Keratinocyte (primary cell): ENCODE measurements around the gene NUDT12. TPM values are rescaled to one million over a fixed set of nuclear protein-coding genes. Genes with fewer than 3 reads are reported as not detected.
A peak's percentile ranks its signal among the peaks of the same experiment; 100 is the strongest.

Source experiments
- DNase-seq: peaks from one replicate; pipeline ENCODE4 v3.0.0-alpha.2; 2011; ENCODE audit warnings: low read depth, missing footprints, low spot score
- FAIRE-seq: peaks from 2 replicates; lab custom pipeline; 2011; peaks lifted over from hg19 to GRCh38; lab: Jason Lieb, UNC
- H2AFZ ChIP-seq: 2 replicates; pipeline ENCODE4 v1.6.0; 2012; ENCODE audit warnings: low read length, control low read depth, inconsistent platforms; ENCODE audit not compliant: control insufficient read depth
- H3K27ac ChIP-seq: 2 replicates; pipeline ENCODE4 v1.5.1; 2011; ENCODE audit warnings: low read length; ENCODE audit not compliant: control insufficient read depth, insufficient read depth
- H3K27me3 ChIP-seq: 3 replicates; pipeline ENCODE4 v1.6.0; 2011; ENCODE audit warnings: low read length; ENCODE audit not compliant: control insufficient read depth, insufficient read depth; ENCODE audit errors: extremely low read depth
- H3K36me3 ChIP-seq, 2 experiments: 2 replicates in 1 of 2; 3 replicates in 1 of 2; pipeline ENCODE4 v1.5.1; 2011; ENCODE audit warnings: low read length in 2 of 2, mild to moderate bottlenecking in 1 of 2; ENCODE audit not compliant: control insufficient read depth in 2 of 2, insufficient read depth in 2 of 2; ENCODE audit errors: extremely low read depth in 1 of 2
- H3K4me1 ChIP-seq: 3 replicates; pipeline ENCODE4 v1.5.1; 2011; ENCODE audit warnings: low read length; ENCODE audit not compliant: control insufficient read depth, insufficient read depth; ENCODE audit errors: extremely low read depth
- H3K4me2 ChIP-seq: 3 replicates; pipeline ENCODE4 v1.6.0; 2011; ENCODE audit warnings: low read depth, low read length; ENCODE audit not compliant: control insufficient read depth, insufficient read depth; ENCODE audit errors: extremely low read depth
- H3K4me3 ChIP-seq, 3 experiments: fragments of 200-600 bp in 1 of 3; sonication (generic) in 1 of 3; 2 replicates in 2 of 3; 3 replicates in 1 of 3; pipeline ENCODE4 v1.5.1; 2011 to 2016; ENCODE audit warnings: low read length in 3 of 3, mild to moderate bottlenecking in 3 of 3, control low read depth in 2 of 3, inconsistent platforms in 1 of 3, low read depth in 1 of 3, mixed read lengths in 1 of 3, mixed run types in 1 of 3, moderate library complexity in 1 of 3; ENCODE audit not compliant: control insufficient read depth in 2 of 3, insufficient read depth in 2 of 3; ENCODE audit errors: extremely low read depth in 1 of 3
- H3K79me2 ChIP-seq: 2 replicates; pipeline ENCODE4 v1.6.0; 2012; ENCODE audit warnings: low read length; ENCODE audit not compliant: control insufficient read depth, insufficient read depth
- H3K9ac ChIP-seq: 3 replicates; pipeline ENCODE4 v1.6.0; 2011; ENCODE audit warnings: low read length; ENCODE audit not compliant: control insufficient read depth, insufficient read depth; ENCODE audit errors: extremely low read depth
- H3K9me1 ChIP-seq: 3 replicates; pipeline ENCODE4 v1.6.0; 2011; ENCODE audit warnings: low read length; ENCODE audit not compliant: control insufficient read depth, insufficient read depth; ENCODE audit errors: extremely low read depth
- H3K9me3 ChIP-seq: 2 replicates; pipeline ENCODE4 v1.5.1; 2012; ENCODE audit warnings: low read depth, low read length; ENCODE audit not compliant: control insufficient read depth
- H4K20me1 ChIP-seq: 3 replicates; pipeline ENCODE4 v1.6.0; 2011; ENCODE audit warnings: low read length; ENCODE audit not compliant: control insufficient read depth, insufficient read depth; ENCODE audit errors: extremely low read depth
- CTCF ChIP-seq, 3 experiments: IDR thresholded peaks in 1 of 3; conservative IDR thresholded peaks in 1 of 3; optimal IDR thresholded peaks in 1 of 3; 2 replicates in 2 of 3; 3 replicates in 1 of 3; pipeline versions ENCODE3 to v1.5.1; 2011; ENCODE audit warnings: low read length in 3 of 3, mild to moderate bottlenecking in 3 of 3, moderate library complexity in 2 of 3, control low read depth in 1 of 3, inconsistent platforms in 1 of 3; ENCODE audit not compliant: insufficient read depth in 2 of 3; ENCODE audit errors: extremely low read depth in 1 of 3
- EZH2 ChIP-seq: IDR thresholded peaks from one replicate; pipeline ENCODE4 v1.6.1; 2012; ENCODE audit warnings: inconsistent platforms, mild to moderate bottlenecking, low read length, moderate library complexity
- dilution Hi-C: fragments of 300-500 bp; cut with MboI; formaldehyde crosslinking; loops from one replicate; pipeline ENCODE4 v1.7.0; 2020; ENCODE audit warnings: low sequenced_read_pairs; ENCODE audit not compliant: extremely low pct_ligation_motif_present
- polyA plus RNA-seq, 5 experiments: library from polyadenylated mRNA; depleted of rRNA in 3 of 5; stranded (reverse) in 3 of 5; stranded (forward) in 1 of 5; unstranded in 1 of 5; fragments of >200 nt; gene quantifications; 1 replicate in 1 of 5; 2 replicates in 3 of 5; 3 replicates in 1 of 5; pipeline versions ENCODE4 v1.2.1 to v1.2.3, GENCODE V29; 2011 to 2012; ENCODE audit warnings: missing spikeins in 2 of 5, low read depth in 1 of 5, low replicate concordance in 1 of 5

The NUDT12 gene
- polyA plus RNA-seq, 1 donor (not counting 4 experiments of a cell fraction or from before 2014, with no cell fraction given), result 17.6 TPM

DNA sequence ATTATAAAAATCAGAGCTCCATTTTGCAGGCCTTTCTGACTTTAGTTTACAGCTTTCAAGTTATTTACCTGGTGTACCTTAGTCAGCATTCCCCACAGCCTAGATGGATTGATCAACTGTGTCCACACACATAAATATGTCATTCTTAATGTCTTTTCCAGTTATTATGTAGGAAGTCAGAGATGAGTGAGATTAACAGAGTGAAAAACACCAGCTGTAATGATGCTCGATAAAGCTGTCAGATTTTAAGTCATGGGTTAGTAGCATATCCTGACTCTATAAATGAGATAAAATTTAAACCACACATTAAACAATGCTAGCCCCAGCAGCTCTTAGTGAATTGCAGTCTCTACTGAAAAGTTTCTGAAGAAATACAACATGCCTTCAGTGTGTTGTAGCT is 48.9 kb downstream of the NUDT12 start:
- TF ChIP-seq CTCF (optimal IDR thresholded peaks at IDR 0.05 in 1 of 3, IDR thresholded peaks at IDR 0.05 in 1 of 3, conservative IDR thresholded peaks at IDR 0.05 in 1 of 3; ENCODE audit: extremely low read depth in 1 of 3, insufficient read depth in 2 of 3, low read length in 3 of 3) (no peak), EZH2 (no peak)
- FAIRE-seq, result no peak
- Histone ChIP-seq H3K9ac (no peak overlapping the region), H3K79me2 (no peaks in the 10 kb centered on the region), H3K4me3 (no peak overlapping the region), H3K4me1 (no peaks in the 10 kb centered on the region), H3K9me1 (no peaks in the 10 kb centered on the region), H3K9me3 (no peaks in the 10 kb centered on the region), H4K20me1 (no peaks in the 10 kb centered on the region), H3K36me3 (no peaks in the 10 kb centered on the region), H3K4me2 (no peak overlapping the region), H2AFZ (no peak overlapping the region), H3K27me3 (no peaks in the 10 kb centered on the region), H3K27ac (no peak overlapping the region)
- no peak for DNase-seq
- dilution Hi-C loops, result no loop called here

GRCh38 chr5:103512500-103512899 is 50.1 kb downstream of the NUDT12 start:
- Histone ChIP-seq H4K20me1 (no peaks in the 10 kb centered on the region), H3K4me2 (no peak overlapping the region), H3K4me1 (no peaks in the 10 kb centered on the region), H3K36me3 (no peaks in the 10 kb centered on the region), H2AFZ (no peak overlapping the region), H3K27ac (no peak overlapping the region), H3K27me3 (peaks cover 3% of the 10 kb centered on the region), H3K9ac (no peak overlapping the region), H3K9me3 (no peaks in the 10 kb centered on the region), H3K79me2 (no peaks in the 10 kb centered on the region), H3K4me3 (no peak overlapping the region), H3K9me1 (no peaks in the 10 kb centered on the region)
- FAIRE-seq, result no peak
- DNase-seq, result no peak
- dilution Hi-C loops, result no loop called here
- no peak for TF ChIP-seq EZH2

DNA sequence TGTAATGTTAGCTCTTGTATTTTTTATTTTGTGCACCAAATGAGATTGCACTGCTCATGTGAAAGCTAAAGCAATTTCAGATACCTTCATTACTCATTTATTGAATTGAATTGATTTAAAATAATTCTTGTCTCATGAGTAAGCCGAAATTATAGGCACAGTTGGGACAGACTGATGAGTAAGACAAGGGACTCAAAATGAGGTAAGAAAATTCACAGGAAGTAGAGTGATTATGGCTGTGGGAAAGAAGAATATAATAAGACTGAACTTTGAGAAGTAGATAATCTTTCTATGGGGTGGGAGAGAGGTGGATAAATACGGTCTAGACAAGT is 51.1 kb downstream of the NUDT12 start:
- peaks cover 3% of the 10 kb centered on the region for H3K27me3 ChIP-seq
- no peaks in the 10 kb centered on the region for H3K79me2 ChIP-seq
- H3K9ac ChIP-seq, result no peak overlapping the region
- no peak overlapping the region for H3K4me2 ChIP-seq
- no peaks in the 10 kb centered on the region for H3K9me3 ChIP-seq
- H3K4me1 ChIP-seq, result no peaks in the 10 kb centered on the region
- H3K27ac ChIP-seq, result no peak overlapping the region
- no peak for FAIRE-seq
- H3K4me3 ChIP-seq, result no peak overlapping the region
- no peak overlapping the region for H2AFZ ChIP-seq
- H3K9me1 ChIP-seq, result no peaks in the 10 kb centered on the region
- dilution Hi-C loops, result no loop called here
- TF ChIP-seq EZH2 (no peak), CTCF (optimal IDR thresholded peaks at IDR 0.05 in 1 of 3, IDR thresholded peaks at IDR 0.05 in 1 of 3, conservative IDR thresholded peaks at IDR 0.05 in 1 of 3; ENCODE audit: extremely low read depth in 1 of 3, insufficient read depth in 2 of 3, low read length in 3 of 3) (no peak)
- no peaks in the 10 kb centered on the region for H4K20me1 ChIP-seq
- peak; percentile 7 for DNase-seq
- no peaks in the 10 kb centered on the region for H3K36me3 ChIP-seq
